ENCODE measurements around the gene CRYBG3. TPM values are rescaled to one million over a fixed set of nuclear protein-coding genes. Genes with fewer than 3 reads are reported as not detected.

Gene CRYBG3
- total and polyA plus RNA-seq, 2 of the 13 experiments (the other 11 are each of a cell fraction or from before 2014, with no cell fraction given): 3.8 to 15.9 TPM

- TF ChIP-seq ZNF781 (CRISPR knock-in tag; IDR thresholded peaks at IDR 0.05; ENCODE audit: borderline replicate concordance, not compliant biosample characterization): no peak
- TF ChIP-seq ZNF264 (CRISPR knock-in tag; IDR thresholded peaks at IDR 0.05): no peak
- TF ChIP-seq TERF1 (CRISPR knock-in tag; IDR thresholded peaks at IDR 0.05): no peak
These were observed 92.6 kb downstream of the CRYBG3 start (continued) for GRCh38 chr3:97914388-97914787.

- Histone ChIP-seq H4K20me1 (ENCODE audit: insufficient read depth, low read length) (no peaks in the 10 kb centered on the region), H3K36me3 (replicated peaks in 1 of 2; ENCODE audit: control insufficient read depth in 1 of 2, insufficient read depth in 2 of 2, low read length in 2 of 2) (peaks cover 0 to 20% of the 10 kb centered on the region in 2 experiments; a peak in 2 of 5 replicates), H3K9ac (ENCODE audit: insufficient read depth, low read depth, low read length) (no peak overlapping the region), H3K27ac (ENCODE audit: extremely low read length, insufficient read depth, low read length) (no peak overlapping the region), H3K4me2 (ENCODE audit: low read depth, low read length) (no peak overlapping the region), H3K4me1 (ENCODE audit: insufficient read depth, low read length) (no peaks in the 10 kb centered on the region), H3K27me3 (ENCODE audit: control insufficient read depth in 1 of 2, insufficient read depth in 2 of 2, low read length in 2 of 2) (no peaks in the 10 kb centered on the region), H3K4me3 (replicated peaks in 1 of 3; ENCODE audit: insufficient read depth in 1 of 3, low read depth in 2 of 3, low read length in 3 of 3) (no peak overlapping the region), H2AFZ (ENCODE audit: low read length) (no peak overlapping the region), H3K79me2 (ENCODE audit: insufficient read depth, low read length) (no peaks in the 10 kb centered on the region), H3K9me3 (ENCODE audit: low read length) (no peaks in the 10 kb centered on the region)
- POLR2A ChIA-PET: no interaction called here
- BruUV-seq (replicated peaks): no TSS peak
- in situ Hi-C loops (cut with HindIII; ENCODE audit: extremely low pct_ligation_motif_present, low pct_unique_long_range_greater_than_20kb) (no loop called here), intact Hi-C loops (cut with micrococcal nuclease; ENCODE audit: unreplicated experiment) (no loop called here)
- no peak for TF ChIP-seq SPEN (CRISPR knock-in tag; IDR thresholded peaks at IDR 0.05; ENCODE audit: low read depth)
- CTCF ChIA-PET (ENCODE audit: low intra/inter-chr PET ratio, low total read pairs): no interaction called here
- ATAC-seq (no peak), FAIRE-seq (no peak), DNase-seq (ENCODE audit: low spot score) (no peak)
These were observed 94.8 kb downstream of the CRYBG3 start for GRCh38 chr3:97916576-97916975.

GRCh38 chr3:97917813-97918536 lies 96.2 kb downstream of the CRYBG3 start:
- POLR2A ChIA-PET: no interaction called here
- ATAC-seq: no peak

More at GRCh38 chr3:97917813-97918536, 96.2 kb downstream of the CRYBG3 start:
- Histone ChIP-seq H3K27ac (ENCODE audit: extremely low read length, insufficient read depth, low read length) (no peak overlapping the region), H3K36me3 (replicated peaks in 1 of 2; ENCODE audit: control insufficient read depth in 1 of 2, insufficient read depth in 2 of 2, low read length in 2 of 2) (peaks cover 0 to 16% of the 10 kb centered on the region in 2 experiments; a peak in 2 of 5 replicates), H3K79me2 (ENCODE audit: insufficient read depth, low read length) (no peaks in the 10 kb centered on the region), H3K27me3 (ENCODE audit: control insufficient read depth in 1 of 2, insufficient read depth in 2 of 2, low read length in 2 of 2) (no peaks in the 10 kb centered on the region), H3K9me3 (ENCODE audit: low read length) (no peaks in the 10 kb centered on the region), H3K9ac (ENCODE audit: insufficient read depth, low read depth, low read length) (no peak overlapping the region), H3K4me3 (replicated peaks in 1 of 3; ENCODE audit: insufficient read depth in 1 of 3, low read depth in 2 of 3, low read length in 3 of 3) (no peak overlapping the region), H4K20me1 (ENCODE audit: insufficient read depth, low read length) (no peaks in the 10 kb centered on the region), H3K4me1 (ENCODE audit: insufficient read depth, low read length) (no peaks in the 10 kb centered on the region), H2AFZ (ENCODE audit: low read length) (no peak overlapping the region), H3K4me2 (ENCODE audit: low read depth, low read length) (no peak overlapping the region)
- TF ChIP-seq ZNF614 (CRISPR knock-in tag; IDR thresholded peaks at IDR 0.05; ENCODE audit: borderline replicate concordance) (no peak), ATF7 (IDR thresholded peaks at IDR 0.05) (peak; percentile 65), ATF7 (CRISPR knock-in tag; IDR thresholded peaks at IDR 0.05) (no peak)
- in situ Hi-C loops (cut with HindIII; ENCODE audit: extremely low pct_ligation_motif_present, low pct_unique_long_range_greater_than_20kb) (no loop called here), intact Hi-C loops (cut with micrococcal nuclease; ENCODE audit: unreplicated experiment) (no loop called here)
- no TSS peak for BruUV-seq (replicated peaks)
- 95% methylated on average over 3 of the region's 3 CpGs for WGBS (ENCODE audit: low lambda C conversion rate)
- CTCF ChIA-PET (ENCODE audit: low intra/inter-chr PET ratio, low total read pairs): no interaction called here
- FAIRE-seq (no peak), DNase-seq (ENCODE audit: low spot score) (peak; percentile 4)
